Tibial nerve (tissue), 4 donors: ENCODE results near the gene ENAM. TPM values are rescaled to one million over a fixed set of nuclear protein-coding genes. Genes with fewer than 3 reads are reported as not detected.

Experiments used
- DNase-seq, 2 donors: peaks; one replicate each; pipeline ENCODE4 v3.0.0-alpha.2; 2019; ENCODE audit warnings: low spot score in 2 of 2
- H3K27ac ChIP-seq, 4 donors: fragments of 200-600 bp; sonication (generic) in 3 of 4; one replicate each; pipeline ENCODE4 v1.5.1; 2017 to 2019; ENCODE audit warnings: mild to moderate bottlenecking in 1 of 4
- H3K27me3 ChIP-seq, 2 donors: fragments of 200-600 bp; sonication (generic) in 1 of 2; one replicate each; pipeline versions ENCODE4 v1.5.1 to v1.6.0; 2017 to 2019
- H3K36me3 ChIP-seq, 3 donors: fragments of 200-600 bp; sonication (generic); one replicate each; pipeline ENCODE4 v1.5.1; 2018 to 2019
- H3K4me1 ChIP-seq, 4 donors: fragments of 200-600 bp; sonication (generic) in 3 of 4; one replicate each; pipeline ENCODE4 v1.5.1; 2017 to 2019
- H3K4me3 ChIP-seq, 4 donors: fragments of 200-600 bp; sonication (generic) in 3 of 4; one replicate each; pipeline ENCODE4 v1.5.1; 2017 to 2019; ENCODE audit warnings: mild to moderate bottlenecking in 1 of 4, moderate library complexity in 1 of 4
- H3K9me3 ChIP-seq, 4 donors: fragments of 200-600 bp; sonication (generic) in 3 of 4; one replicate each; pipeline ENCODE4 v1.5.1; 2017 to 2019
- EP300 ChIP-seq, 2 donors: sonication (generic); formaldehyde crosslinking; IDR thresholded peaks; one replicate each; pipeline ENCODE4 v1.6.1; 2017; ENCODE audit warnings: antibody characterized with exemption in 2 of 2, mild to moderate bottlenecking in 1 of 2
- POLR2A ChIP-seq, 2 donors: fragments of 450-650 bp; IDR thresholded peaks; one replicate each; pipeline ENCODE4 v1.6.1; 2017; ENCODE audit warnings: antibody characterized with exemption in 2 of 2, mild to moderate bottlenecking in 2 of 2, moderate library complexity in 2 of 2
- WGBS, 2 donors: methylation state at CpG; one replicate each; pipeline ENCODE4 v1.1.5; 2018; 5-methylcytosine and 5-hydroxymethylcytosine counted together
- total RNA-seq, 4 donors: library from RNA; depleted of rRNA; stranded (reverse); fragments of >200 nt; gene quantifications; one replicate each; pipeline ENCODE4 v1.1.0, GENCODE V29; 2016
- TF ChIP-seq, protein P1 (sequence below), 5 experiments: fragments of 200-600 bp in 3 of 5; fragments of 450-650 bp in 2 of 5; sonication (generic) in 3 of 5; IDR thresholded peaks; one replicate each; pipeline ENCODE4 v1.5.1; 2016 to 2019; ENCODE audit warnings: antibody characterized with exemption in 5 of 5, mild to moderate bottlenecking in 3 of 5, moderate library complexity in 2 of 5

Gene ENAM
- total RNA-seq, 4 donors from 2014 or later: not detected

GRCh38 chr4:70591955-70592582 is 36.5 kb upstream of the ENAM start, which contains the start of gene AMBN:
TSS of gene AMBN (plus strand) at chr4:70592256. CDS start at chr4:70592359, 103 bp downstream.
- H3K4me3 ChIP-seq: no peak within 1 kb of the TSS
- H3K27me3 ChIP-seq: no peaks in the 10 kb centered on the region
- H3K9me3 ChIP-seq: no peaks in the 10 kb centered on the region
- no peaks in the 10 kb centered on the region for H3K36me3 ChIP-seq
- TF ChIP-seq EP300 (IDR thresholded peaks at IDR 0.05): no peak
- TF ChIP-seq, protein P1, sequence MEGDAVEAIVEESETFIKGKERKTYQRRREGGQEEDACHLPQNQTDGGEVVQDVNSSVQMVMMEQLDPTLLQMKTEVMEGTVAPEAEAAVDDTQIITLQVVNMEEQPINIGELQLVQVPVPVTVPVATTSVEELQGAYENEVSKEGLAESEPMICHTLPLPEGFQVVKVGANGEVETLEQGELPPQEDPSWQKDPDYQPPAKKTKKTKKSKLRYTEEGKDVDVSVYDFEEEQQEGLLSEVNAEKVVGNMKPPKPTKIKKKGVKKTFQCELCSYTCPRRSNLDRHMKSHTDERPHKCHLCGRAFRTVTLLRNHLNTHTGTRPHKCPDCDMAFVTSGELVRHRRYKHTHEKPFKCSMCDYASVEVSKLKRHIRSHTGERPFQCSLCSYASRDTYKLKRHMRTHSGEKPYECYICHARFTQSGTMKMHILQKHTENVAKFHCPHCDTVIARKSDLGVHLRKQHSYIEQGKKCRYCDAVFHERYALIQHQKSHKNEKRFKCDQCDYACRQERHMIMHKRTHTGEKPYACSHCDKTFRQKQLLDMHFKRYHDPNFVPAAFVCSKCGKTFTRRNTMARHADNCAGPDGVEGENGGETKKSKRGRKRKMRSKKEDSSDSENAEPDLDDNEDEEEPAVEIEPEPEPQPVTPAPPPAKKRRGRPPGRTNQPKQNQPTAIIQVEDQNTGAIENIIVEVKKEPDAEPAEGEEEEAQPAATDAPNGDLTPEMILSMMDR (IDR thresholded peaks at IDR 0.05): no peak
- TF ChIP-seq POLR2A (IDR thresholded peaks at IDR 0.05): no peak
- no peak for DNase-seq
- 34 to 50% methylated on average over 5 of the region's 5 CpGs for WGBS, 2 donors
- no peak within 1 kb of the TSS for H3K27ac ChIP-seq
- H3K4me1 ChIP-seq: no peaks in the 10 kb centered on the region

DNA sequence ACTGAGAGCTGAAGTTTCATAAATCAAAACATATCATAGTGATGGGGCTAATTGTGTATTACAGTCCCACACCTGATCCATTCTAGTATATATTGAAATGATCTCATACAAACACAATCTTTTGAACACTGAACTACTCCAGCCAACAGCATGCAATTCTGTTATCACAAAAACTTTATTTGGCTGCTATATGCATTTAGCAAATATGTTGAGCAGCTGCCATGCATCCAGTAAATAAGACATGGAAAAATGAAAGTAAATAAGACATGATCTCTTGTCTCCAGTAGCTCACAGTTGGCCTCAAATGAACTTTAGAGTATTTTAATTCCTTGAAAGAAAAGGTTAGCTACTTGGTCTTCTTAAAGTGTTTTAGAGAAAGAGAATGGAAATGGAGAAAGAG is 34.3 kb upstream of the ENAM start:
- Histone ChIP-seq H3K9me3 (no peaks in the 10 kb centered on the region), H3K27ac (no peak overlapping the region), H3K36me3 (no peaks in the 10 kb centered on the region), H3K4me1 (no peaks in the 10 kb centered on the region), H3K27me3 (no peaks in the 10 kb centered on the region), H3K4me3 (no peak overlapping the region)
- TF ChIP-seq EP300 (IDR thresholded peaks at IDR 0.05): no peak
- TF ChIP-seq POLR2A (IDR thresholded peaks at IDR 0.05): no peak
- TF ChIP-seq, protein P1 (IDR thresholded peaks at IDR 0.05): no peak
- no peak for DNase-seq

DNA sequence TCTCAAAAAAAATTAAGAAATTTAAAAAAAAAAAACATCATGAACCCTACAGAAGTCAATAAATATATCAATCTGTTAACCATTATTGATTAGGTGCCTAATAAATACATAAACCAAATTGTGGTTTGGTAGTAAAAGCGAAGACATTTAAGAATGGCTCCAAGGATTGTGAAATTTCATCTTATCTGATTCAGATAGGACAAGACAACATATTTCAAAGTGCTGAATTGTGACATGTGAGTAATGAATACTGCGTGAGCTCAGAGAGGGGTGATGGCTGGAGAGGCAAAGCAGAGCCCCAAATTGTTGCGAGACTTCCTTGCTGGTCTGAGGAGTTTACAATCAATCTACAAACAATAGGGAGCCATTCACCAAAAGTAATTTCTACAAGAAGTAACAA is 28.2 kb upstream of the ENAM start:
- H3K9me3 ChIP-seq: no peaks in the 10 kb centered on the region
- 77 to 79% methylated on average over 3 of the region's 3 CpGs for WGBS, 2 donors
- H3K27ac ChIP-seq: no peak overlapping the region
- H3K27me3 ChIP-seq: no peaks in the 10 kb centered on the region
- no peak overlapping the region for H3K4me3 ChIP-seq
- TF ChIP-seq EP300 (IDR thresholded peaks at IDR 0.05) (no peak), POLR2A (IDR thresholded peaks at IDR 0.05) (no peak)
- TF ChIP-seq, protein P1 (IDR thresholded peaks at IDR 0.05): no peak
- no peaks in the 10 kb centered on the region for H3K36me3 ChIP-seq
- H3K4me1 ChIP-seq: no peaks in the 10 kb centered on the region
- DNase-seq: no peak

DNA sequence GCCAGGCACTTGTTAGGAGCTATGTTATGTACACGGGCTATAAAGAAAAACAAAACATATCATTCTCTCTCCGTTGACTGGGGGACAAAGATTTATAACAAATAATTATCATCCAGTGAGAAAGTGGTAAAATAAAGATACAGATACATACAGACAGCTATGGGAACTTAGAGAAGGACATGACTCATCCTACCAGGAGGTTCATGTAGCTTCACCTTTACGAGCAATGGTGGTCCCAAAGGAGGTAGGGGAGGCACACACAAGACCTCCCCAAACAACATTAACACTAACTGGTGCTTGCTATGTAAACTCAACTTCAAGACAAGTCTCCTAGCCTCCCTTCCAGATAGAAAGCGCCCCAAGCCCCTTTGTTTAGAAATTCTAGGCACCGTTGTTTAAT is 27.6 kb upstream of the ENAM start:
- 61 to 74% methylated on average over 5 of the region's 5 CpGs for WGBS, 2 donors

GRCh38 chr4:70601422-70602039 is 27.0 kb upstream of the ENAM start:
- no peak for DNase-seq
- WGBS, 2 donors: 42 to 49% methylated on average over 5 of the region's 5 CpGs
- TF ChIP-seq, protein P1 (IDR thresholded peaks at IDR 0.05): peak; percentile 35 to 51 (median 43)
- TF ChIP-seq POLR2A (IDR thresholded peaks at IDR 0.05): no peak
- no peaks in the 10 kb centered on the region for H3K4me1 ChIP-seq
- no peaks in the 10 kb centered on the region for H3K27me3 ChIP-seq
- H3K27ac ChIP-seq: no peak overlapping the region
- H3K9me3 ChIP-seq: no peaks in the 10 kb centered on the region
- no peak overlapping the region for H3K4me3 ChIP-seq
- no peaks in the 10 kb centered on the region for H3K36me3 ChIP-seq

More for the DNA sequence above, 27.6 kb upstream of the ENAM start:
- Histone ChIP-seq H3K27ac (no peak overlapping the region), H3K9me3 (no peaks in the 10 kb centered on the region), H3K36me3 (no peaks in the 10 kb centered on the region), H3K27me3 (no peaks in the 10 kb centered on the region), H3K4me3 (no peak overlapping the region), H3K4me1 (no peaks in the 10 kb centered on the region)
- TF ChIP-seq EP300 (IDR thresholded peaks at IDR 0.05) (no peak), POLR2A (IDR thresholded peaks at IDR 0.05) (no peak)
- TF ChIP-seq, protein P1 (IDR thresholded peaks at IDR 0.05): no peak
- DNase-seq: no peak
